22Rv1 (cell line): ENCODE measurements around the gene KNCN.

Experiments used
- ZFX ChIP-seq: fragments of 450-650 bp; IDR thresholded peaks from 2 replicates; pipeline ENCODE4 v1.6.1; 2017; ENCODE audit warnings: antibody characterized with exemption, borderline replicate concordance
- TF ChIP-seq, protein P1 (sequence below): fragments of 450-650 bp; IDR thresholded peaks from 2 replicates; pipeline ENCODE4 v1.5.1; 2017; ENCODE audit warnings: mild to moderate bottlenecking

DNA sequence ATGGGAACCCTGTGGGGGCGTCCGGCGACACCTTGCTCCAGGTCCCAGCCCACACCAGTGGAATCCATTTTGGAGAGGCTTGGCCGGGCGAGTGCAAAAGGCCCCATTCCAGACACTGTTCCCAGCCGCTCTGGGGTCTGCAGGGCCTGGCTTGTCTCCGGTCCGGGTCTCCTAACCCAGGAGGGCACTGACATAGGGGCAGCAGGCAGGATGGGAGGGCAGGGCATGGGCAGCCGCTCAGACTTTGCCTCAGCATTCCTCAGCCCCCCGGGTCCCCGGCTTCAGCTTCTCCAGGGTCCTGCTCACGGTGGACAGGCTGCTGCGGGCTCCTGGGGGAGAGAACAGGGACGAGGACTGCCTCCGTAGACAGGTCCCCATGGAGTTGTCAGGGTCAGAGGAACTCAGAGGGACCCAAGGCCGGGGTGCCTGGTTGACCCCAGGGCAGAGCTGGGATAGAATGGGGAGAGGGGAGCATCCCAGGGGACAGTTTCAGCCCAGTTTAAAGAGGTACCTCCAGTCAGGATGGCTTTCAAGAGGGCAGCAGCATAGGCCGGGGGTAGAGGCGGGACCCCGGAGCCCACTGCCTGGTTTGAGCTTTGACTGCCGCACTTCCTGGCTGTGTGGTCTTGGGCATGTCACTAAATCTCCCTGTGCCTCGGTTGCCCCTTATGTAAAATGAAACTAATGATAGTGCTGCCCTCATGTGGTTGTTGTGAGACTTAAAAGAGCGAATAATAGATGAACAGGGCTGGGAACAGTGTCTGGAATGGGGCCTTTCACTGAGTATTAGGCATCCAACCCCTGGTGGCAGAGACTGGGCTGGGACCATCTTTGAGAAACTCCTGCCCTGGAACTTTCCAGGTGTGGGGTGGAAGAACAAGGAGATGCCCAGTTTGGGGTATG lies 3.7 kb downstream of the KNCN start:
- no peak for TF ChIP-seq ZFX
- TF ChIP-seq, protein P1, sequence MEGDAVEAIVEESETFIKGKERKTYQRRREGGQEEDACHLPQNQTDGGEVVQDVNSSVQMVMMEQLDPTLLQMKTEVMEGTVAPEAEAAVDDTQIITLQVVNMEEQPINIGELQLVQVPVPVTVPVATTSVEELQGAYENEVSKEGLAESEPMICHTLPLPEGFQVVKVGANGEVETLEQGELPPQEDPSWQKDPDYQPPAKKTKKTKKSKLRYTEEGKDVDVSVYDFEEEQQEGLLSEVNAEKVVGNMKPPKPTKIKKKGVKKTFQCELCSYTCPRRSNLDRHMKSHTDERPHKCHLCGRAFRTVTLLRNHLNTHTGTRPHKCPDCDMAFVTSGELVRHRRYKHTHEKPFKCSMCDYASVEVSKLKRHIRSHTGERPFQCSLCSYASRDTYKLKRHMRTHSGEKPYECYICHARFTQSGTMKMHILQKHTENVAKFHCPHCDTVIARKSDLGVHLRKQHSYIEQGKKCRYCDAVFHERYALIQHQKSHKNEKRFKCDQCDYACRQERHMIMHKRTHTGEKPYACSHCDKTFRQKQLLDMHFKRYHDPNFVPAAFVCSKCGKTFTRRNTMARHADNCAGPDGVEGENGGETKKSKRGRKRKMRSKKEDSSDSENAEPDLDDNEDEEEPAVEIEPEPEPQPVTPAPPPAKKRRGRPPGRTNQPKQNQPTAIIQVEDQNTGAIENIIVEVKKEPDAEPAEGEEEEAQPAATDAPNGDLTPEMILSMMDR: peak; percentile 75
